Esophagus muscularis mucosa (tissue), 3 donors: Measurements from ENCODE around the gene GDA.

Source experiments
- POLR2AphosphoS5 ChIP-seq, 2 donors: sonication (generic); formaldehyde crosslinking; IDR thresholded peaks; one replicate each; pipeline ENCODE4 v1.6.1; 2017; ENCODE audit warnings: antibody characterized with exemption in 2 of 2
- TF ChIP-seq, protein P1 (sequence below), 3 experiments: fragments of 200-600 bp in 2 of 3; fragments of 450-650 bp in 1 of 3; sonication (generic) in 2 of 3; IDR thresholded peaks; one replicate each; pipeline ENCODE4 v1.5.1; 2017 to 2019; ENCODE audit warnings: antibody characterized with exemption in 3 of 3, mild to moderate bottlenecking in 2 of 3, moderate library complexity in 1 of 3

DNA sequence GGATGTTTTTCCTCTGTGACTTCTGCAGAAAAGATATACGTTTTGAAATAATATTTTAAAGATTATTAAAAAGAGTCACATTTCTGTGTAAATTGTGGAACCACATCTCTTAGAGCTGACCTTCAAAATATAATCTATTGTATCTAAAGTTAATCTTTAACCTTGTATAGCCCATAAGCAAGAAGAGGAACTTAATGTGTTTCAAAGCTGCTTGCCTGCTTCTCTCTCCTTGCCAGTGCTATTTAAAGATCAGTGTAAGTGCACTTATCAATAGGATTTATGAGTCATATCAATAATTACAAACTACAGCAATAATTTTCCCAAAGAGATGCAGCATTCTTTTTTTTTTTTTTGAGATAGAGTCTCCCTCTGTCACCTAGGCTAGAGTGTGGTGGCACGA lies 29.4 kb upstream of the GDA start:
- TF ChIP-seq, protein P1, sequence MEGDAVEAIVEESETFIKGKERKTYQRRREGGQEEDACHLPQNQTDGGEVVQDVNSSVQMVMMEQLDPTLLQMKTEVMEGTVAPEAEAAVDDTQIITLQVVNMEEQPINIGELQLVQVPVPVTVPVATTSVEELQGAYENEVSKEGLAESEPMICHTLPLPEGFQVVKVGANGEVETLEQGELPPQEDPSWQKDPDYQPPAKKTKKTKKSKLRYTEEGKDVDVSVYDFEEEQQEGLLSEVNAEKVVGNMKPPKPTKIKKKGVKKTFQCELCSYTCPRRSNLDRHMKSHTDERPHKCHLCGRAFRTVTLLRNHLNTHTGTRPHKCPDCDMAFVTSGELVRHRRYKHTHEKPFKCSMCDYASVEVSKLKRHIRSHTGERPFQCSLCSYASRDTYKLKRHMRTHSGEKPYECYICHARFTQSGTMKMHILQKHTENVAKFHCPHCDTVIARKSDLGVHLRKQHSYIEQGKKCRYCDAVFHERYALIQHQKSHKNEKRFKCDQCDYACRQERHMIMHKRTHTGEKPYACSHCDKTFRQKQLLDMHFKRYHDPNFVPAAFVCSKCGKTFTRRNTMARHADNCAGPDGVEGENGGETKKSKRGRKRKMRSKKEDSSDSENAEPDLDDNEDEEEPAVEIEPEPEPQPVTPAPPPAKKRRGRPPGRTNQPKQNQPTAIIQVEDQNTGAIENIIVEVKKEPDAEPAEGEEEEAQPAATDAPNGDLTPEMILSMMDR (IDR thresholded peaks at IDR 0.05), result no peak
- no peak for TF ChIP-seq POLR2AphosphoS5 (IDR thresholded peaks at IDR 0.05)
